Activated CD4-positive, alpha-beta T cell treated with anti-CD3 and anti-CD28 coated beads for 4 hours (primary cell): ENCODE data around the gene STAC2.

Experiments
- DNase-seq, 2 donors: peaks; one replicate each; pipeline ENCODE4 v3.0.0-alpha.2; 2020

STAC2 gene

DNA sequence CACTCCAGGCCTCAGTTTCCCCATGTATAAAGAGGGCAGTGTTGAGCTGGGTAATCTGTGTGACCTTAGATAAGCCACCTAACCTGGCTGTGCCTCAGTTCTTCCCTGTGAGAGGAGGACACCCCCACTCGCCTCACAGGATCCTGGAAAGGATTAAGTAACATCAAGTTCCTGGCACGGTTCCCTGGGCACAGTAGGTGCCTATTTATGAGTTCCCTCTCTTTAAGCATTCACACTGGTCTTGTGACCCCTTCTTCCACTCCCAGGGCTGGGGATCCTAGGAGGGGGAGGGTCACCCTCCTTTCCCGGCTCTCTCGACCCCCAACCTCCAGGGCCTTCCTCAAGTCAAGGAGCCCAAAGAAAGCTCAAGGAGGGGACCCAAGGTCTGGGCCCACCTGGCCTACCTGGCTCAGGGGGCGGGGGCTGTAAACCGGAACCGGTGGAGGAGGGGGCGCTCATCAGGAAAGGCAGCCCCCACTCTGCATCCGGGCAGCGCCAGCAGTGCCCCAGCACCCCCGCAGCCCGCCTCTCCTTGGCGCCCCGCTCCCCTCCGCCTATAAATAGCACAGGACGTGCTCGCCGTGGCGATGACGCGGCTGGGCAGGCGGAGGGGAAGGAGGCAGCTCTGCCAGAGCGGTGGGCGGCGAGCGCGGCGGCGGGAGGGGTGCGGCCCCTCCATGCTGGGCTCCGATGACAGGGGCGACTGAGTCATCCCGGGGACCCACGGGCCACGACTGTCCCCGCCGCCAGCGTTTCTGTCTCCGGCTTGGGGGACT is 16.2 kb downstream of the STAC2 start:
- peak; percentile 78 to 86 for DNase-seq

DNA sequence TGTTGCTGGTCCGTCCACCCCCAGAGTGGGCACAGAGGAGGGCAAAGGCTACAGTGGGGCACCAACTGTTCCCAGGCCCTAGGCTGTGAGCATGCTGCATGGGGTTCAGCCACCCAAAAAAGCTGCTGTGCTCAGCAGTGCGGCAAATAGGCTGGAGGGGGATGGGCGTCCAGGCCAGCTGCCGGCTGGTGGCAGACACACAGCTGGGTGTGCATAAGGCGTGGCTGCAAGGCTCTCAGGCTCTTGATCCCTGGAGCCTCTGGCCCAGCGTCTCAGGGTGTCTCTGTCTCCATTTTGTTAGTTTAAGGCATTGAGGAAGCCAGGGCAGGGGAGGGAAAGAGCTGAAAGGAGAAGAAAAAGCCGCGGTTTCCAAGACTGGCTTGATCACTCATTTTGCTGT is 16.9 kb downstream of the STAC2 start:
- no peak for DNase-seq

DNA sequence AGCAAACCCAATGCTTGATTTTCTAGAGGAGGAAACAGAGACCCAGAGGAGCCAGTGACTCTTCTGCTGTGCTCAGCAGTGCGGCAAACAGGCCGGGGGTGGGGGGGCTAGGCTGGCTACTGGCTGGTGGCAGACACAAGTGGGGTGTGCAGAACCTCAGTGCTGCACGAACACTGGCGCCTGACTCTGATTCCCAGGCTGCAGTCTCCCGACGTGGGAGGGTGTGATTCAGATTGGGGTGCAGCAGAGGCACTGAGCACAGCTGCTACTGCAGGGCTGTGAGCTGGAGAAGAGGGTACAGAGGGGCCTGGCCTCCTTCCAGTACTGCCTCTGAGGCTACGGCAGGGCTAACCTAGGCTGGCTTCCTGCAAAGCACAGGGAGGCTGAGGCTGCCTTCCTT is 17.6 kb downstream of the STAC2 start:
- no peak for DNase-seq

DNA sequence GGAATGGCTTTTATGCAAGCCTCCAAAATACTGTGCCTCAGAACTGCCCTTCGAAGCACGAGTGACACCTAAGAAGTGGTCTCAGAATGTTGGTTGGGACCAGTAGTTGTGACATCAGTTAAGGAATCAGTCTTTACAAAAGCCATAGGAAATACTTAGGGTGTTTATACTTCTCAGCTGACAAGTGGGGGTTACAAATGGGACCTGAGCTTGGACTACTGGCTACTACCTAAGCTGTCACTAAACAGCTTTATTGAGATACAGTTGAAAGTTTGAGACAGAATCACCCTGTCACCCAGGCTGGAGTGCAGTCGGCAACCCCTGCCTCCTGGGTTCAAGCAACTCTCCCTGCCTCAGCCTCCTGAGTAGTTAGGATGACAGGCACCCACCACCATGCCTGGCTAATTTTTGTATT is 20.6 kb downstream of the STAC2 start:
- DNase-seq, result no peak

DNA sequence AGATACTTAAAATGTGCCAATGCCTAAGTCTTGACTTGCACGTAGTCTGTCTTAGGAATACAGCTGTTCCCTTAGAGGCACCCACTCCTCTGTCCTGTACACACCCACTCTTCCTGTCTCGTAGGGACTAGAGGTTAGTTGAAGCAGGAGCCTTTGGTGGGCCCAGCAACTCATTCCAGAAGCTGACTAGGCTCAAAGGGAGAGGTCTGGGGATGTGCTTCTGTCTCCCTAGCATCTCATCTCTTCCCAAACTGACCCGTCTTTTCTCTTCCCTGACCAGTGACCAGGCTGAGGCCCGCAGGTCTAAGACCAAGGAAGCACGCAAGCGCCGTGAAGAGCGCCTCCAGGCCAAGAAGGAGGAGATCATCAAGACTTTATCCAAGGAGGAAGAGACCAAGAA is 21.5 kb downstream of the STAC2 start:
- DNase-seq, result no peak

DNA sequence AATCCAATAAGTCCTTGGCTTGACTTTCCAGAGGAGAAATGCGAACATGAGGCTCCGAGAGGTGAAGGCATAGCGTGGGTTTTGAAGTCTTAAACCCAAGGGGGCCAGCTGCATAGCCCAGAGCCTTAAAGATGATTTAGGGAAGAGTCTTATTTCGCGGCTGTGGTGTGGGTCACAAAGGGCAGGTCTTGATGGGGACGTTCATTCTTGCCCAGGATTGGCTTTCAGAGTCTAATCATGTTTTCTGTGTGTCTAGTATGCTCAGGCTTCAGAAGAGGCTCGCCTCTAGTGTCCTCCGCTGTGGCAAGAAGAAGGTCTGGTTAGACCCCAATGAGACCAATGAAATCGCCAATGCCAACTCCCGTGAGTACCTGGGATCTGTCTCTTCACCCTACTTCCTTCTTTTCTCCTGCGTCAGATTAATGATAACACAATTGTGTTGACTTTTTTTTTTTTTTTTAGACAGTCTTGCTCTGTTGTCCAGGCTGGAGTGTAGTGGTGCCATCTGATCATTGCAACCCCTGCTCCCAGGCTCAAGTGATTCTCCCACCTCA is 24.7 kb downstream of the STAC2 start:
- DNase-seq, result no peak

DNA sequence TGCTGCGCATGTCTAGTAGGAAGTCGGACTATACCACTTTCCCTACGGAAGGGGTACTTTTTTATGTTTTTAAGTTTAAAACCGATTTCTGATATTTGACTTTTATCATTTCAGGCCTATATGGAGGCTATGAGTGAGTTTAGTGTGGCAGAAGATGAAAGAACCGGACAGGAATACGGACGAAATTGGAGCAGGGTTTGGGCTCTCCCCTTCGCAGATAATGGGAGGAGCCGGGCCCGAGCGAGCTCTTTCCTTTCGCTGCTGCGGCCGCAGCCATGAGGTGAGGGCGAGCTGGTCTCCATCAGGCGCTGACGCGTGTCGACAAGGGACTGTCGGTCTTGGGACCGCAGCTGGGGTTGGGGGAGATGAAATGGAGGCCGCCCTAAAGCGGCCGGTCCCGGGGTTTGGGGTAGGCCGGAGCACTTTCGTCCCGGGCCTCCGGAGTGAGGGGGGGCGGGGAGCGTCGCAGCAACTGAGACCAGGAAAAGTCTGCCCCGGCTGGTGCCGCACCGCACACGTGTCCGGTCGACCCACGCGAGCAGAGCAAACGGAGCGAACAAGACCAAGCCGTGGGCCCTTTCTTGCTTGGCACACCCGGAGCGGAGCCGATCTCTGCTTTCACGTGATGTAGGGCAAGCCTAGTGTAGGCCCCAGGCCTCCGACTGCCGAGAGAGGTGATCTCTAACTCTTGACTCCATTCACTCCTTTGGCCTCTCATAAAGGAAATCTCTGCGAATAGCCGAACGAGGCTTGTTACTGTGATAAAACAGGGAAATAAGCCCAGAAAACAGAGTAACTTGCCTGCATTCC is 25.5 kb downstream of the STAC2 start, which contains the start of gene RPL19:
Gene RPL19, plus strand, starts transcription at position 214 of the 810 bp plus-strand sequence. Its CDS starts 62 bp downstream, at position 276.
- DNase-seq, result peak; percentile 81 to 84

DNA sequence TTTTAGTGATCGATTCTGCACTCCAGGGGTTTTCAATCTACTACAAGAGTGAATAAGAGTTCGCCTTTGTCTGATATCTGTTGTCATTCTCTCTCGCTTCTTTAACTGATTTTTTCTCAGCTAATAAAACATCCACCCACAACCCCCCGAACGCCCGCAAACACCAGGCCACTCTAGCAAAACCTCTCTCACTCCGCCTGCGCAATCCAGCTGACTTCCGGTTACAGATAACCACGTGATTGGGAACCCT is 26.0 kb downstream of the STAC2 start:
- peak; percentile 88 to 91 for DNase-seq

DNA sequence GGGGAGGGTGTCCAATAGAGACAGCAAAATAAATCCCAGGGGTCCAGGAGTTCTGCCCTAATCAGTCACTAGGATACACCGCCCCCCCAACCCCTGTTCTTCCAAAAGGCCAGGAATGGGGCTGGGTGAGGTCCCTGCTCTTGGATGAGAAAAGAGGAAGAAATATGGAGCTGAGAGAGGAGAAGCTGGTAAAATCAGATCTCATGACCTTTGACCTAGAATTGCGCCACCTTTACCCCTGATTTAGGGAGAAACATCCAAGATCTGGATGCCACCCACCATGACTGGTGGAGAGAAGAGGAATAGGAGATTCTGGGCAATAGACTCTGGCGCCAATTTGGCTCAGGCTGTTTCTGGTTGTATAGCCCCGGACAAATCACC is 27.6 kb downstream of the STAC2 start:
- DNase-seq, result no peak

DNA sequence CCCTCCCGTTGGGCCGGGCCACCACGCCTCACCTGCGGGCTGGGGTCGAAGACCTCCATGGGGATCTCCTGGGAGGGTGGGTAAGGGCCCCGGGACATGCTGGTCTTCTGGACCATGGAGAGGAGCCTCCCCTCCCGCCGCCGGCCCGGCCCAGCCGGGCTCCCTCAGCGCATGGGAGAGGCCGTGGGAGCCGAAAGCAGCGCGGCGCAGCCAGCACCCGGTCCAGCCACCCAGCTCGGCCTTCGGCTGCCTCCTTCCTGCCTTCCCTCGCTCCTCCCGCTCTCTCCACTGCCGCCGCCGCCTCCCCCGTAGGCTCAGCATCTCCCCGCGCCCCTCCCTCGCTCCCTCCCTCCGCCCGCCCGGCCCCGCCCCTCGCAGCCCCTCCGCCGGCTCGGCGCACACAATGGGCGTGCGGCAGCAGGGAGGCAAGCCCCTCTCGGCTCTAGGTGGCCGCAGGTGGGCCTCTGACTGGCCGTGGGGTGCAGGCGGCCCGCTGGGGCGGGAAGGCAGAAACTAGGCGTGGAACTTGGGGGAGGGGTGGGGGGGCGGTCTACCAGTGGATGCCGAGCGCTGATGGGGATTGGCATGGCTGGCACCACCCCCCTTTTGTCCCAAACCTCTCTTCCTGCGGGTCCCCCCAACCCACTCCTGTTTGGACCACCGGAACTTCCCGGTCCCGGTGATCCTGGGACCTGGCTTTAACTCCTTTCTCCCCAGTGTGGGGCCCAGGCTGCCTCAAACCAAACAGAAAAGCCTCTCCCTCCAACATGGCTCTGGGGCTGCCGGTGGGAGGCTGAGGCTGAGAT is 28.2 kb downstream of the STAC2 start, which contains the start of gene CACNB1:
Gene CACNB1, minus strand, starts transcription at position 290 of the 806 bp plus-strand sequence. Its CDS starts 174 bp downstream, at position 116.
- DNase-seq, result peak; percentile 62 to 72

DNA sequence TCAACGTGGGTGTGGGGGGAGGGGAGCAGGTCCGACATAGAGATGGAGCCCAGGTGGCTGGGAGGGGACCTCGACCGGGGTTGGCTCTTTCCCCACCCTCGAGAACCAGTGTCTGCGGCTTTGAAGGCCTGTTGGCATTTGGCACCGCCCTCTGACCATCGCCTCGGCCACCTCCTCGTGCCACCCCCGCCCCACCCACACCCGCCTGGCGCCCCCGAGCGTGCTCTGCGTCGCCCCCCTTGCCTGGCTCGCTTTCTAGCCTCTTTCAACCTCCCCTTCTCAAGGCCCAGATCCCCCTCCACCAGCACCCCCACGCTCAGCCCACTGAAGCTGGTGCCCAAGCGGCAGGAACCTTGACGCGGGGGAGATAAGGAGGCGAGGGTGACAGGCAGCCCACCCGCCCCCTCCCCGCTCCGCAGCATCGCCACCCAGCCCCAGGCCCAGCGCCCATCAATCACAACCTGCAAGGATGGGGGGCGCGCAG is 28.9 kb downstream of the STAC2 start:
- DNase-seq, result peak; percentile 25 to 35

DNA sequence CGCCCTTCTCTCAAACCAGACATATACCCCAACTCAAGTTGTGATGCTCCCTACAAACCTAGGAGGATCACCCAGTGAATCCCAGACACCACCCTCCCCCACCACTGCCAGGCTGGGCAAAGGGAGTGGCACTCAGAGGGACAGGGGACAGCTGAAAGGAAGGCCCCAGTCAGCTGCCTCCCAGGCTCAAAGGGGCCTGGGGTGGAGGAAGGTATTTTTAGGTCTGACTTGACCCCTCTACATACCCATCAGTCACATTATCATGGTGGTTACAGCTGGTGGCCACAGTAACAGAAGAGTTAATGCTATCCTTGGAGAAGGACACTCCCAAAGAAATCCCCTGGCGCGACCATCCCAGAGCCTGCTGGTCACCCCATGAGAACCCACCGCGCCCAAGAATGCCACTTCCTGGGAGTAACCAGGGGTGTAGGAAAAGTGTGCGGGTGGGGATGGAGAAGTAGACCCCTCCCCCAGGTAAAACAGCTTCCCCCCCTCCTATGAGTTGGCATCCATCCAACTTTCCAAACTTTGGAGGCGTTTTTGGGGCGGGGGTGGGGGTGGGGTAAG is 29.4 kb downstream of the STAC2 start:
- DNase-seq, result no peak

DNA sequence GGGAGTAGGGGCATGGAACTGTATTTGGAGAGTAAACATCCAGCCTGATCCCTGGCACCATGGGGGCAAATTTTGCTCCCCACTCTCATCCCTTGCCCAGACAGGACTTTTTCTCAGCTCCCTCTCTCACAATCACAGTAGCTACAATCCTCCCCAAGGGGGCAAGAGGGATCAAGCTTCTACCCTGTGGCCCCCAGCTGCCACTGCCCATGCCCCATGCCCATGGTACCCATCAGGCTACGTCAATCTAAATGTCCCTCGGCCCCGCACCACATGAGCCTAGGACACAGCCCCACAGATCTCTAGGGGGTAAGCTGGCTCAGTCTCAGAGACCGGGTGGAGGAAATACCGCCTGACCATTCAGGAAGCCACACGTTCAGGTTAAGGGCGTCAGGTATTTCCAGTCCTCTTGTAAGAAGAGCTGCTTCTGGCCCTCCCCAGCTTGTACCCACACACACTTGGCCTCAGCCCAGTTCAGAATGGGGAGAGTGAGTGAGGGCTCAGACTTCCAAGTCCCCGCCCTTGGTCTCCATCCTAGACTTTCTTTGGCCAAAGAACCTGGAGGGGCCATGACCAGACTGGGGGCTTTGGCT is 30.1 kb downstream of the STAC2 start:
- DNase-seq, result no peak

DNA sequence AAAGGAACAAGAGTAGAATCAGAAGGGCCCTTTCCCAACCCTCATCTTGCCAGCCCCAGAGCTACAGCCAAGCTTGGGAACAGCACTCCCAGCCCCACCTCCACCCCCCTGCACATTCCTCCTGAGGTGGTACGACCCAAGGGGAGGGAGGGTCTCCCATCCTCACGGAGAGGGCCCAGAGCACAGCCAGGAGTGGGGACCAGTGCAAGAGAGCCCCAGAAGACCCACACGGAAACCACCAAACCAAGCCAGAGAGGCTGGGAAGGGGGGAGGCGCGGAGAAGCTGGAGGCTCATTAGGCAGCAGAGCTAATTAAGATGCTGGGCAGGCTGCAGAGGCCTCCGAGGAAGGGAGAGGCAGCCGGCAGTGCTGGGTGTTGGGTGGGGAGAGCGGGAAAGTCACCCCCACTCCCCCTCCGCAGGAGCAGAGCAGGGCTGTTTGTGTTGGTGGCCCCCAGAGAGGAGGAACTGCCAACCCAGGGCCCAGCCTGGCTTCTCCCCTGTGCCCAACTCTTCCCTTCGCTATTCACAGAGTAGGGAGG is 30.7 kb downstream of the STAC2 start:
- no peak for DNase-seq

DNA sequence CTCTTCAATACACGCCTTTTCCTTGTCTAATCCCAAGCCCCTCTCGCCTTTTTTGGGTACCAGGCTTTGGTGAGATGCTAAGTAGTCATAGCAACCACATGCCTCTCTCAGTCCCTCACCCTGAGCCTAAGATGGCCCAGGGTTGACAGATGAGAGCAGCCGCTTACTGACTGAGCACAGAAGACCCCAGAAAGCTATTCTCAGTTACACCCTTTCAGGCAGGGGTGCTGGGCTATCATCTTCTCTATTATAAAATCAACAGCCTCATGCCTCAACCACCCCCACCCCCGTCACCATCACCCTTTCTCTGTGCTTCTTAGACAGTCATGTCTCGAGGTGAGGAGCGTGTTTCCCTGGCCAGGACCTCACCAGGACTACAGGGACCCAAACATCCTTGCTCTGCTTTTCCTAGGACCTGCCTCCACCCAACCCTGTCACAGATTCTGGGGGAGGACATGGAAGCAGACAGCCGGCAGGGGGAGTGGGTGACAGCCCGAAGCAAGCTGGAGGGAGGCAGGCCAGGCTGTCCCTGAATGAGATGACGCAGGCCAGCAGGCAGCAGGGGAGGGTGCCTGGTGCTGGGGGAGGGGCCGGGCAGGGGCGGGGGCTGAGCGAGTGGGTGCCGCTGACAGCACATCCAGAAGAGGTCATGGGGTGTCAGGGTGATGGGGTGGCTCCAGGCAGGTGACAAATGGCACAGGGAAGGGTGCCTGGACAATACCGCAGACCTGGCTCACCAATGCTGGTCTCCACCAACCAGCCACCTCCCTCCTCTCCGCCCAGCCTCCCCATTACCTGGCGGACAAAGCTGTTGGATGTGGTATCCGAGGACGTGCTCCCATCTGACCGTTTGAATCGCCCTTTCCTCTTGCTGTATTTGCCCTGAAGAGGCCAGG is 31.4 kb downstream of the STAC2 start:
- DNase-seq, result no peak

DNA sequence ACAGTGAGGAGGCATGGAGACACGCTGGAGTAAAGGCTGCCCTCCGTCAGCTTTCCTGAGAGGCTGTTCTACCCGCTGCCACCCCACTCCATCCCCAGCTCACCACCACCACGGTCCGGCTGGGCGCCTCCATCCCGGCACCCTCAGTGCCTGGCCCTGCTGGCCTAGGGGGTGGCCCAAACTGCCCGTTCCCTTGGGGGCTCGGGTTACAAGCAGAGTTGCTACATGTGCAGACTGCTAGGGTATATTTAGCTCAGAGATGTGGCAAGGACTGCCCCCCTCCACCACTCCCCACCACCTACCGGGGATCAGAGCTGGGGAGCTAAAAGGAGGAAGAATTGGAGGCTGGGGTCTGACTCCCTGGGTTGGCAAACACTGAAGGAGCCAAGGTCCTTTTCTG is 32.4 kb downstream of the STAC2 start:
- no peak for DNase-seq

DNA sequence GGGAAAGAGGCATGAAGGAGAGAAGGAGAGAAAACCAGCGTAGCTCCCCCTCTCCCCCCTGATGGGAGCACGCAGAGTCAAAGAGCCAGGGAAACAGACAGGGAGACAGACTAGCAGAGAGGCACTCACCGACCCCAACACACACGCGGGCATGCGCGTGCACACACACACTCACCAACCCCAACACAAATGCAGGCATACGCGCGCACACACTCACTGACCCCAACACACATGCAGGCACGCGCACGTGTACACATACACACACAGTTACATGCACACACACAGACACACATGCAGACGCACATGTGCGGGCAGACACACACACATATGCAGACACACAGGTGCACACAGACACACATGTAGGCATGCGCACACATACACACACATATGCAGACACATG is 32.8 kb downstream of the STAC2 start:
- DNase-seq, result no peak

DNA sequence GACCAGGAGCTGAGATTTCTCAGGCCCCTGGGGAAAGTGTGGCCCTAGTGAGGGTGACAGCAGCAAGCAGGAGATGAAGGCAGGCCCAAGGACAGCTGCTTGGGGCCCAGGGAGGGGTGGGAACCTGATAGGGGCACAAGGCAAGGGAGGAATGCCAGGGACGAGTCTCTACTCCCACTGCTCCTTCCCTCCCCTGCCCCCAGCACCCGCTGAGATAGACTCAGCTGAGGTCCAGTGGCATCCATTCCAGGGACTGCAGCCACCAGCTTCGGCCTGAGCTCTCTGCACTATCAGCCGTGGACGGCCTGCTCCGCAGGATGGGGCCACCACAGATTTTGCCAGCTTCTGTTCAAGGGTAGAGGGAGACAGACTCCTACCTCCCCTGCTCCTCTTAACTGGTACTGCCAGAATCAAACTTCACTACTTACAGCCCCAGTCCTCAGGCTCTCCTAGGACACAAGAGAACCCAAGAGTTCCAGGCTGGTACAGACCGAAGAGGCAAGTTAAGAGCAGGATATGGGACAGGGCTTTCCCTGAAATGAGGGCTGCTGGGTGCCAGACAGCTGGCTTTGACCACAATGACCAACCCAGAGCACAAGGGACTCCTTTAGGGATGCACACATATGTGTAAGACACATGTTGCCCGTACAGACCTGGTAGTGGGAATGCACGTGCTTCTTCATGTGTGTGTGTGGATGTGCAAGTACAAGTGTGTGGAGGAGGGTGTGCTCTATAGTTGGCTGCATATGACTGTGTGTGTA is 33.8 kb downstream of the STAC2 start:
- no peak for DNase-seq

DNA sequence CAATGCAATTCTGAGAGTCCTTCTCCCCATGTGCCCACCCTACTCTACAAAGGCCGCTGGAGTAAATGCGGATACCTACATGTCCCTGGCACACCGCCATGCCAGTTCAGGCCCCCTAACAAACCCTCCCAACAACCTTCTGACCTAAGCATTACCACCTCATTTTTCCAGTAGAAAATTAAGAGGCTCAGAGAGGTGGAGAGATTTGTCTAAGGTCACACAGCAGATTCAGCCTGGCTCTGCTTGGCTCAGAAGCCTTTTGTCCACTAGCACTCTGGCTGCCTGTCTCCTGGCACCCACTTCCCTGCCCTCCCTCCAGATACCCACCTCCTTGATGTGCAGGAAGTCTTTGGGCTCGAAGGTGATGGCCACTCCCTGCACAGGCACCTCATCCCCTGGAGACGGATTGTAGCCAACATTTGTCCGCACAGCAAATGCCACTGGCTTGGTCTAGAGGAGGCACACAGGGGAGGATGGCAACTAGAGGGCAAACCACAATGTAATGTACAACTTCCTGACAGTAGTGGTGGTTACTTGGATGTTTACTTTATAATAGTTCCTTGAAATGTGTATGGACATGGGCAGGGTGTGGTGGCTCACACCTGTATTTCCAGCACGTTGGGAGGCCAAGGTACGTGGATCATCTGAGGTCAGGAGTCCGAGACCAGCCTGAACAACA is 38.5 kb downstream of the STAC2 start:
- no peak for DNase-seq
